Fibroblast of skin of abdomen (primary cell): ENCODE data around the gene F2RL2.
"Not testable (repeated sequence)": the region's sequence is repeated elsewhere in the genome, so short reads cannot be mapped to it uniquely, and the experiment has no call there.

Source experiments
- DNase-seq: peaks from one replicate; pipeline ENCODE4 v3.0.0-alpha.2; 2013

The F2RL2 gene

DNA sequence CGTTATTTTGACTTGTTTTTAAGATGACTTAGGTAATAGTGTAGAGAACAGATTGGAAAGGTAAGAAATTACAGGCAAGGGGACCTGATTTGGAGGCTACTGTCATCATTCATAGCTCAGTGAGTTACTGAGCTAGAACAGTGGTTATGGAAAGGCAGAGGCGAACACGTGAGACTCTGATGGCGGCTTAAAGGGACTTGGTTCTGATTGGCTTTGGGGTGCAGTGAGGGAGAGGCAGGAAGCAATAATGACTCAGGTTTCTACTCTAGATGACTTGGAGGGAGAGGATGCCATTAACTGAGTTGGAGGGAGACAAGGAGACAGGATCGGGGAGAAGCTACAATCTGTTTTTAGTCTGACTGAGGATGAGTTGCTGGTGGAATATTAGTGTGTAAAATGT is 3.0 kb downstream of the F2RL2 start:
- DNase-seq = no peak

GRCh38 chr5:76617675-76618074 is 5.5 kb downstream of the F2RL2 start:
- DNase-seq = peak; percentile 93

DNA sequence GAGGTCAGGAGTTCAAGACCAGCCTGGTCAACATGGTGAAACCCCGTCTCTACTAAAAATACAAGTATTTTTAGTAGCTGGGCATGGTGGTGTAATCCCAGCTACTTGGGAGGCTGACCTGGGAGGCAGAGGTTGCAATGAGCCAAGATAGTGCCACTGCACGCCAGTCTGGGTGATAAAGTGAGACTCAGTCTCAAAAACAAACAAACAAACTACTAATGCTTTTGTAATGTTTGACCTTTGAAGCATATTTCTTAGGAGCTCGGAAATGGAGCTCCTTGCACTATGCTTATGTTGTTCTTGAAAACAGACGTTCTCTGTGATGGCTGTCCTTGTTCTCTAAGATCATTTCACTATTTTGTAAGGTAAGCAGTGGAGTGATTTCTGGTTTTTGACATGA is 6.0 kb downstream of the F2RL2 start:
- no peak for DNase-seq

DNA sequence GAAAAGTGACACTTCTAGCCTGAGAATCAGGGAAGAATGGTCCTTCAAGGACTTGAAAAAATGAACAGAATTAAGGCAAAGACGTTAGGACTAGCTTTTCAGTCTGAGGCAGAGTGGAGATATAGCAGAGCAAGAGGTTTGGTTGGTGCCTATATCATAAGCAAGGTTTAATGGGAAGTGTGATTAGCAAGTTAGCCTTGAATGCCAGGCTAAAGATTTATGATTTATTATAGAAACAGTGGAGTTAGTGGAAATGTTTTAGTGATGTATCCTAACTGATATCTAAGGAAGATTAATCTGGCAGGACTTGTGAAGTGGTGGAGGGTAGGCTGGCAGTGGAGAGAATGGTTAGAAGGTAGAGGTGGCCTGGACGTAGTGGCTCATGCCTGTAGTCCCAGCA is 7.0 kb downstream of the F2RL2 start:
- DNase-seq = no peak

- no peak for DNase-seq
Observed at GRCh38 chr5:76615759-76616158, 7.4 kb downstream of the F2RL2 start.

GRCh38 chr5:76612942-76613341 is 10.3 kb downstream of the F2RL2 start:
- DNase-seq = no peak

DNA sequence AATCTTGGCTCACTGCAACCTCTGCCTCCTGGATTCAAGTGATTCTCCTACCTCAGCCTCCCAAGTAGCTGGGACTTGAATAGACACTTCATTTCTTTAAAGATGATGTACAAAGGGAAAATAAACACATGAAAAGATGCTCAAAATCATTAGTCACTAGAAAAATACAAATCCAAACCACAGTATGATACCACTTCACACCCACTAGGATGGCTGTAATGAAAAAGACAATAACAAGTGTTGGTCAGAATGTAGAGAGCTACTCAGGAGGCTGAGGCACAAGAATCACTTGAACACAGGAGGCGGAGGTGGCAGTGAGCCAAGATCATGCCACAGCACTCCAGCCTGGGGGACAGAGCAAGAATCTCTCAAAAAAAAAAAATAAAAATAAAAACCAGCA is 13.0 kb downstream of the F2RL2 start:
- no peak for DNase-seq

DNA sequence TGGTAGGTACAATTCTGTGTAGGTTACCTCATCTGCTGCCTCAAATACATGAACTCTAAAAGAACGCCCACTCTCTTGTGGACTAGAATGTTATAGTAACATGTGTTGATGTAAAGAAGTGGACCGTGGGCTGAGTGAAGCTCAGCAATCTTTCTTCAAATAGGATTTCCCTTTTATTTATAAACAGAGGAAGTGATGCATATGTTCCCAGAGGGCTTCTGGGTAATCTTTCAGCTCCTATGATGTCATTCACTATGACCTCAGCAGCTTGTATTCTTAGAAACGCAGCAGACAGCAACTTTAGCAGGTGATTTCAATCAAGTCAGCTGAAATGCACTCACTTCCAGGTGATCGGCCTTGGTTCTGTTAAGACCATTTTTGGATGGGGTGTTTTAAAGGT is 14.4 kb downstream of the F2RL2 start:
- peak; percentile 63 for DNase-seq

DNA sequence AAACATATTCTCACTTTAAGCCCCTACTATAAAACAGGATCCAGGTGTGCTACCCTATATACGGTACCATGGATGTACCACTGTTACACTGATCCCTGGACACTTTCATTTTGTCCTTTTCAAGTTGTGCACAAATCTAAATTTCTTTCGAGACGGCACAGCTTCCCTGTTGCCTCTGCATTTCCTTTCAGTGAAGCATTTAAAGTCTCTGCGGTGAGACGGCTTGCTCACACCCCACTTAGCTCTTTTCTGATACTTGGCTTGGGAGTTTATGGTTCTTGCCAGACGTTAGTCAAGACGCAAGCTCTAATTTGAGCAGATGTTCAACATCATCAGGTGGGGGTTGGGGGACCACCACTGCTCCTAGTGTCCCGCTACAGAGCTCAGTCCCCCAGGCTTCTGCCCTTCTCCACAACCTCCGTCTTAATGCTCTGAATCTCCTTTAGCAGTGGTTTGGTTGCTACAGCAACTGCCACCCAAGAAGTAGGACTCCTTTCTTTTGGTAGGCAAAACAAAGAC is 15.8 kb downstream of the F2RL2 start:
- DNase-seq = peak; percentile 74

DNA sequence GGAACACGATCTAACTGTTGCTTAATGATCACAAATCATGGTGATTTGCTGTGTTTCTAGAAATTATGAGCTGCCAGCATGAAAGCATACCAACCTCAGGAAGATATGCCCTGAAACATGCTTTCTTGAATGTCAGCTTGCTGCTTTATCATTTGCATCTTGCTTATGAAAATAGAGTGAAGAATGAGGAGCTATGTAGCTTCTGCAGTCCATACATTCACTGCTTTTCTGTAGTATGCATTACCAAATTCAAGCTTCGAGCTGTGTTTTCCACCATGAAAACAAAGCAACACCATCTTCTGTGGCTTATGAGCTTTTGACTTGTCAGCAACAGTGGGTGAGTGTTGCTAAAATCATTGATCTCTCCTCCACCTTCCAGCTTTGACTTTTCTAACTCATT is 16.5 kb downstream of the F2RL2 start:
- no peak for DNase-seq

DNA sequence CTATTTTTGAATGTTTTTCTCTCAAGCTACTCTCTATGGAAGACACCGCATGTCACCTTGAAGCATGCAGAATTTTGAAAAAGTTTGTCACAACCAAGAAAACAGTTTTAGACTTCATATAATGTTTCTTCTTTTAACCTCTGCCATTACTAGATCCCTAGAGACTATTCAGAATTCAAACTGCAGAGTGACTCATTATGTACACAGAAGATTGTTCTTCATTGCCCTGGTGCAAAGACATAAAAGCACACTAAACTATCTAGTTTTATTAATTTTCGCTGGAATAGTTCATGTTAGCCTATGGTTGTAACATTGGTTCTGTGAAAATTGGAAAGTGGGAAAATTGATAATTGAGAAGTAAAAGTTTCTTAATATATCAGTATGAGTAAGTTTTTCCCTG is 18.4 kb downstream of the F2RL2 start:
- DNase-seq = peak; percentile 58

DNA sequence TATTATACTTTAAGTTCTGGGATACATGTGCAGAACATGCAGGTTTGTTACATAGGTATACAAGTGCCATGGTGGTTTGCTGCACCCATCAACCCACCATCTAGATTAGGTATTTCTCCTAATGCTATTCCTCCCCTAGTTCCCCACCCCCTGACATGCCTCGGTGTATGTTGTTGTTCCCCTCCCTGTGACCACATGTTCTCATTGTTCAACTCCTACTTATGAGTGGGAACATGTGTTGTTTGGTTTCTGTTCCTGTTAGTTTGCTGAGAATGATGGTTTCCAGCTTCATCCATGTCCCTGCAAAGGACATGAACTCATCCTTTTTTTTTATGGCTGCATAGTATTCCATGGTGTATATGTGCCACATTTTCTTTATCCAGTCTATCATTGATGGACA is 19.2 kb downstream of the F2RL2 start:
- DNase-seq = not testable (repeated sequence)

GRCh38 chr5:76602094-76602726 is 21.0 kb downstream of the F2RL2 start:
- no peak for DNase-seq

DNA sequence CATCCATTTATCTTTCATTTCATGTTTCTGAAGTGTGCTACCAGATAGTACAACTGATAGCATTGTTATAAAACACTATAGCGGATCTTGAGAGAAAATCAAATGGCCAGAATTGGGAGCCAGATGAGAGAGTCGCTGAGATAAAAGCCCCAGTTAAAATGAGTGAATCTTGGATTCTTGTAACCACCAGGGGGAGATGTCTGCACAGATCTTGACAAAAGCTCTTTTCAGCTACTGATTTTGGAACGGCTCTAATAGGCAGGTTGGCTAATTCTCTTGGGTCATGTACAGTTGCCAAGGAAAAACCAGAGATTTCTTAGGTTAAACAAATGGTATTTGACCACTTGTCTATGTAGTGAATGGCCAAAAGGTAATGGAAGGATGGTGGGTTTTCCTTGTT is 21.7 kb downstream of the F2RL2 start:
- peak; percentile 69 for DNase-seq

GRCh38 chr5:76600716-76601115 is 22.5 kb downstream of the F2RL2 start:
- DNase-seq = no peak

GRCh38 chr5:76598531-76598930 is 24.7 kb downstream of the F2RL2 start:
- no peak for DNase-seq

- no peak for DNase-seq
Observed at GRCh38 chr5:76595755-76596481, 27.3 kb downstream of the F2RL2 start.

DNA sequence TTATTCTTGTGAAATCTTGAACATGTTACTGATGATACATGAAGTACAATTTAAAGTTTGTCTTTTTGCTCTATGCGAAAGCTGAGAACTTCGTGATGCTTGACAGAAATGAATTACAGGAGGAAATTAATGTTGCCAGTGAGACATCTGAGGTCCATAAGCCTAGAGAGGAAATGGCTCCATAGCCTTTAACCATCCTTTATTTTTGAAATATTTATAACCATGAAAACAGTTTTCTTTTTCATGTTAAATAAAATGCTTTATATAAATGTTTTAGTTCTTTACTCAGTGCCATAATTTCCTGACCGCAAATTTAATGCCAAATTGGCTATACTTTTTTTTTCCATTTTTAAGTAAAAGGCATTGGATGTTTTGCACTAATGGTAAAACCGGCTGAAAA is 29.1 kb downstream of the F2RL2 start:
- DNase-seq = no peak

GRCh38 chr5:76592692-76593091 is 30.5 kb downstream of the F2RL2 start:
- no peak for DNase-seq

DNA sequence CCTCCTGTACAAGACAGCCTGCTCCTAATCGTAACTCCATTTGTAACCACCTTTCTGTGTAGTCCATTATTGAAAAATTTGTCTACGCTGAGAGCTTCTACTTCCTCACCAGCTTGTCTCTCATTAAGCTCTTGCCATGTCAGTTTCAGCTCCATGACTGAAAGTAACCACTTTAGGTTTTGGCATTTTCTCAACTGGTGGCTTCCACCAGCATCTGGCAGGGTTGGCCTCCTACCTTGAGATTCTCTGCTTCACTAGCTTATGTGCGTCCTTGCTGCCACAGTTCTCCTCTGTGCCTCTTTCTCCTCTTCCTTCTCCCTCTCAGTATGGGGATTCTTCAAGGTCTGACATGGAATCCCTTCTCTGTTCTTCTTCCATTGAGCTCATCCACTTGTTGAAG is 31.8 kb downstream of the F2RL2 start:
- no peak for DNase-seq

DNA sequence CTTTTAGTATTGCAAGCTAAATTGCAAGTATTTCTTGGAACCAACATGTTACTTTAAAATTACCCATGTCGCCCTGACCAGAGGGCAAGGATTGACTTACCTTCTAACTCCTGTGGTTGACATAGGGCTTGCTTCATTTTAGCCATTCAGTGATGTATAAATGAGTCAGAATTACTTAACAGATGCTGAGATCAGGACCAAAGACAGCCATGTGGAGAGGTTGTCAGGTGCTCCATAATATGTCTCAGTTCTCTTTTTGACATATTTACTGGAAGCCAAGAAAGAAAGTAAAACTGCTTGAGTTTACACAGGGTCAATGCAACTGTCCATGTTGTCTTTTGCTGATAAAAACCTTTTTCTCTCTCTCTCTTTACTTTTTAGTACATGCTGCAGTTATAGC is 33.2 kb downstream of the F2RL2 start:
- no peak for DNase-seq

DNA sequence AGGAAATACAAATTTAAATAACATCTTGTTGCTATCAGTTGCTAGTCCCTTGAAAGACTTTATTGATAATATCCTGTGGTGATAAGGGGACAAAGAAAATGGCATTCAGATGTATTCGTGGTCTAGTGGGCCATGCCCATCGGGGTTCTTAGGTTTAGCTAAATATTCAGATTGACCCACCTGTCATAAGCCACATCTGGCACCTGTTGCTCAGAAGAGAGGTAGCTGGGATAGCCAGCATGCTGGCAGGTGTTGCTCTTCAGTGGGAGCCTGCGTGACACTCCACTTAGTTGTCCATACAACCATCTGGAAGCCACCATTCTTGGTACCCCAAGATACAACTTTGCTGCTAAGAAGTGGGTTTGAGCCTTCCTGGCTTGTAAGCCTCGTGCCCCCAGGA is 36.7 kb downstream of the F2RL2 start:
- no peak for DNase-seq

GRCh38 chr5:76585783-76586217 is 37.4 kb downstream of the F2RL2 start:
- DNase-seq = no peak
